NK-92 (cell line): ENCODE measurements around the gene PLCH1.

Experiments
- DNase-seq: peaks from one replicate; lab custom pipeline; 2025; ENCODE audit not compliant: unreplicated experiment; lab: John Stamatoyannopoulos, UW

The PLCH1 gene

GRCh38 chr3:155491696-155492095 lies 253.2 kb downstream of the PLCH1 start:
- no peak for DNase-seq

DNA sequence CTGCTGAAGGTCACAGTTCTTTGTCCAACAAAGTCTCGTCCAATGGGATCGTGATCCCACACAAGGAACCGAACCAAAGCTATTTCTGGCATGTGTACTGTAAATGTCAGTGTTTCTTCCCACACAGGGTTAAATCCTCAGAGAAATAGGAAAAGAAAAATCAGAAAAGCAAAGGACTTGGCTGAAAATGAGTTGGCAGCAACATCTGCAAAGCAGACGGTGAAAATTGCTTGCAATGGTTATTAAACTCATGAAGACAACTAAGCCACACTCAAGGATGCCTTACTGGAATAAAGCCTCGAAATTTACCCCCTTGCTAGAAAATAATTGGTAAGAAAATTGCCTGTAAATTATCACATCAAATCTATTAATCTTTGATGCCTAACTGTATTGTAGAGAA lies 256.2 kb downstream of the PLCH1 start:
- no peak for DNase-seq

- DNase-seq = no peak
Measured at GRCh38 chr3:155485897-155486296, 259.0 kb downstream of the PLCH1 start.

DNA sequence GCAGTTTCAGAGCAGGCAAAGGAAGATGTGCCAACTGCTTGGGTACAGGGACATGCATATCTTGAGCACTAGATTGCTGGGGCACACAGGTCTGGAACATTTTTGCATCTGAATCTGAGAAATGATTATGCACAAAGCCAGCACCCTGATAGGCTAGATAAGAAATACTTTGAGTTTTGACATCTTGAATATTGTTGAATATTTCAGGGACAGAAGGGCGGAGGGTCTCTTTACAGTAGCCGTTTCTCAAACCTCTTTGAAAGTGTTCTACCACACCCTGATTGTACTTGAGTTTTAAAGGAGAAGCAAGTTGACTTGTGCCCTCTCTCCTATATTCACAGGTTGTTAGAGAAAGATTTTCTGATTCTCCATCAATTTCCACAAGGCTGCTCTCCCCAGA lies 263.3 kb downstream of the PLCH1 start:
- DNase-seq = no peak

DNA sequence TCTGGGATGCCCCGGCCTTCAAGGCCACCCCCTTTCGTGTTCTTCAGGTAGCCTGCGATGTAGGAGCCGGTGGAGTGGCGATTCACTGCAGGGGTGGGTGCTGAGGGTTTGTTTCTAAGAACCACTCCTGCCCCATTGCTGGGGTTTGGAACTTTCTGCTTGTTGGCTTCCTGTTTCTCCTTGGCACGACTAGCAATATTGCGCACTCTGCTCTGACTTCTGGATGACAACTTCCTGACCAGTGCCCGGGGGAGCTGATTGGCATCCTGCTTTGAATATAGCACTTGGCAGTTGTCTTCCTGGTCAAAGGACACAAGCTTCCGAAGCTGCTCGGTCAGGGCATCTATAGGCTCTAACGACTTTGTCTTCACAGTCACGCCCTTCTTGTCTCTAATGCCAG lies 263.8 kb downstream of the PLCH1 start:
- no peak for DNase-seq

GRCh38 chr3:155465664-155466063 lies 279.2 kb downstream of the PLCH1 start:
- DNase-seq = no peak

DNA sequence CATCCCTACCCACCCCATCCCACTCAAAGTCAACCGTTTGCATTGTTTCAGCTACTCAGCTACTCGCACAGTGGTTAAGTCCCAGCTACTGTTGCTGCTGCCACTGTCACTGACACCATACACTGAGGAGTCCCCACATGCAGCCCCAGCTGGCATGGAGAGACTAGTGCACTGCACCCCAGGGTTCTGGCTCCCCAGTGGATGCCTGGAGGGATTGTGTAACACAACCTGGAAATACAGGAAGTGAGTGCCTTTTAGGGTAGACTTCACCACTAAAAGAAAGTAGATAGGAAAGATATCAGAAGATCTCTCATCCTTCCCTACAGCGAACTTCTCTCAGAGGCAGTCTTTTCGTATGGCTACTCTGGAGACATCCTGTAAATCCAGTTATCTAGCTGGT lies 282.2 kb downstream of the PLCH1 start:
- no peak for DNase-seq

DNA sequence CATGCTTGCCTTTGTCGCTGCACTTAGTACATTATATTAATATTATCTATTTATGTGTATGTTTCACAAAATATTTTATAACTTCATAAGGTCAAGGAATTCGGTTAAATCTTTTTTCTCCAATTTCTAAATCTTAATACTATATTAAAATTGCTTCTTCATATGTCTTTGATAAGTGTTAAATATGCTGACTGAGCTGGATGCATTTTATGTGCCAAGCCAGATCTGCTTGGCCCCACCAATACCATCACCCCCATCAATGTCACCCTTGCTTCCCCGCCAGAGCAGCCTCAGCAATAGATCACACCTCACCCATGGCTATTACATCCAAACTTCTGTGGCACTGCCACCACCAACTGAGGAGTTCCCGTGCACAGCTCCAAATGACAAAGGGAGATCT lies 287.3 kb downstream of the PLCH1 start:
- no peak for DNase-seq

GRCh38 chr3:155455765-155456164 lies 289.1 kb downstream of the PLCH1 start:
- no peak for DNase-seq

- no peak for DNase-seq
Measured at GRCh38 chr3:155453512-155453911, 291.4 kb downstream of the PLCH1 start.

DNA sequence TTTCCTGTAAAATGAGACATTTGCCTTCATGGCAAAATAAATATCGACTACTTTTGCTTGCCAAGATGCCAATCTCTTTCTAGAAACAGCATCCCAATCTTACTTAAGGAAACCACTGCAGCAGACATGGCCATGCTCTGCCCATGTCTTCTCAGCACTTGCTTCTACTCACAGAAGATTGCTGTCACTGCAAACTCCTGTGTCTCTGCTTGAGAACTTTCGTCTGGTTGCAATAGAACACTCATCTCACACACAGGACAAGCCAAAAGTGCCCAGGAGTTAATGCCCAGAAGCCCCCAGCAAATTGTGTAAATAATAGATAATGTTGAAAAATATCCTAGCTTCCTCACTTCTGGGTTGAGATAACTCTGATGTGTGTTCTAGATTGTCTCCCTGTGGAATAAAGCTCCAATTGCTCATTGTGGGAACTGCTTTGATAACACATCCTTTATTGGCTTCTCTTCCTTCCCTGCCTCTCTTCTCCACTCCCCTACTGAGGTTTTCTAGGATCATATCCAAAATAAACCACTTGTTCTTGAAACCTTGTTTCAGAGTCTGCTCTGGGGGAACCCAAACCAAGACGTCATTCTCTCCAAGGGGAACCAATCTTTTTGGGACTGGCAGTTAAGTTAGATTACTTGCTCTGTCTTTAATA lies 295.1 kb downstream of the PLCH1 start:
- DNase-seq = no peak

DNA sequence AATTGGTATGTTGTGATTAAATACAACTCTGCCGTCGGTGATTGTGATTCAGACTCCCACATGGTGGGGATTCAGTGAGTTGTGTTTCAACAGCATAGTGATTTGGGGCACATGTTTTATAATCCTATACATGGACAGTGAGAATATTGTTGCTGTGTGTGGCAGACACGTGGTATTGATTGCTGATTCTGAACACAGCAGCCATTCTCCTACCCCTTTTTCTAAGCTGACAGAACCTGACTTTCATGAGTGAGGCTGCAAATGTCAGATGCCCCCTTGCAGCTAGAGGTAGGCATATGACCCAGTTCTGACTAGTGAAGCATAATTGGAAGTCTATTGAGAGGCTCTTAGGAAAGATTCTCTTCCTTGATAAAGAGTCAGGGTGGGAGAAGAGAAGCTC lies 296.3 kb downstream of the PLCH1 start:
- no peak for DNase-seq

DNA sequence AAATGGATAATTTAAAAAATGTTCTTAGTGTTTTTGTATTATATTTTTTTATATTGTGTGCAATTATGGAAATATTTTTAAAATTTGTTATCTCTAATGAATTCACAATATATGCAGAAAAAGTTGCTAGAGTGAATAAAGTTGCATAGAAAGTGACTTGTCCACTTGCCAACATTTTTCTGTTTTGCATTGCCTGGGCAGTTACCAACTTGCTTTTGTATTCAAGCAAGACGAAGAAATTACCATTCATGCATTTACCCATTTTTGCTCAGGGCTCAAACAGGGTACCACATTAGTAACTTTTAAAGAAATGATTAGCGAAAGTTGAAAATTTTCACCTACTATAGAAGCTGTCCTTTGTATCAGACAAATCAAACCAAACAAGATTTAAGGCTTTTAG lies 298.5 kb downstream of the PLCH1 start:
- no peak for DNase-seq

- no peak for DNase-seq
Measured at GRCh38 chr3:155444771-155445170, 300.1 kb downstream of the PLCH1 start.

GRCh38 chr3:155443815-155444214 lies 301.1 kb downstream of the PLCH1 start:
- DNase-seq = no peak

DNA sequence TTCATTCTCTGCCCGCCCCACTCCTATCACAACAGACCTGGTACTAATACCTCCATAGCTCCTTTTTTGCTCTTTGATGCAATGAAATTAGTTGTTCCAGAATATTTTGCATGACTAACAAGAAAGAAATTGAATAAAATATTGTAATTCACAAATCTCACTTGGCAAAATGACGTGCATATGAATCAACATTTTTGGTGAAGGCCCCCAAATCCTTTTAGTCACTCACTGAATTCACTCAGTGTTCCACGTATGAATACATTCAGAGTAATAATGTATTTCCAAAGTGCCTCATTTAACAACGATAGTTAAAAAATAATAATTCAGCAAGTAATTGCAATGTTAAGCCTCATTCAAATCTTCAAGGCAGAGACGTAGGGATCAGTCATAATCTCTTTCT lies 302.8 kb downstream of the PLCH1 start:
- no peak for DNase-seq

DNA sequence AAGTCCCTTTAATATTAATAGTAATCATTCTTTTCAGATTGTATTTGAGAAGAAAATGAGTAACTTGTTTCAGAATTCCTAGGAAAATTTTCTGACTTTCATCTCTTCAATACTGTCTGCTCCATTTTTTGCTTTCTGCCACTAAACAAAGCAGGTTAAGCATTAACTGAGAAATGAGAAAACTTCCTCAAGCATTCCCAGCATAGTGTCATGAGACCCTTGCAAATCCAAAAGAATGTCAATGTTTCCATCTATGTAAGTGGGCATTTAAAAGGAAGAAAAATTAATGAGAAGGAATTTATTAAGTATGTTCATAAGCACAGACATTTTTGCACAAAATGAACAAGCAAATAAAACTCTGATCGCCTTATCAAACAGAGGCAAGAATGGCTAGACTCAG lies 303.4 kb downstream of the PLCH1 start:
- DNase-seq = no peak

GRCh38 chr3:155441026-155441425 lies 303.8 kb downstream of the PLCH1 start:
- no peak for DNase-seq

DNA sequence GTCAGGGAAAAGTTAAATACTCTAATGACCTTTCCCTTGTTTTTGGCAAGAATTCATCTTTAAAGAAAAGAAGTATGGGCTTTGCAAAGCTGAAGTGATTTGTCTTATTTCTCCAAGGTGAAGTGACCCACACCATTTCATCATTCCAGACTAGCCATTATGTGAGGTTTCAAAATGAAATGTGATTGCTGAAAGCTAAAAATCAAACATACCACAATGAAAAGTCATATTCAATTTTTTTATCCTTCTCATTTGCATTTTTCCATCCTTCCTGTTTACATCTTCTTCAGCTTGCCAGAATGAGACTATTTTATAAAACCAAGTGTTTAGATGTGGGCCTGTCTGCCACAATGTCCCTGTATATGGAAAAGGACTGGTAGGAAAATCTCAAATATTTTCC lies 309.1 kb downstream of the PLCH1 start:
- no peak for DNase-seq

- DNase-seq = no peak
Measured at GRCh38 chr3:155431856-155432570, 312.9 kb downstream of the PLCH1 start.

DNA sequence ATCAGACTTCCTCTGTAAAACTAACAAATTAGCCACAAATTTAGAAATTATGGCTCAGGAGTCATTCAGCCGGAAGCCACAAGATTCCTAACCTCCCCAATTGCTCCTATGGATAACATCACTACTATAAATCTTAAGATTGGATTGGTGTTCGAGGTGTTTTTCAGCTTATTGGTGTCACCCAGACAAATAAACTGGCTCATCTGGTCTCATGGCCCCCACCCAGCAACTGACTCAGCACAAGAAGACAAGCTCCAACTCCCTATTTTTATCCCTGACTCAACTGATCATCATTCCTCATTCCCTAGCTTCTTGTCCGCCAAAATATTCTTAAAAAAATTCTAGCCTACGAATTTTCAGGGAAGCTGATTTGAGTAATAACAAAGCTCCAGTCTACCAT lies 316.3 kb downstream of the PLCH1 start:
- no peak for DNase-seq

DNA sequence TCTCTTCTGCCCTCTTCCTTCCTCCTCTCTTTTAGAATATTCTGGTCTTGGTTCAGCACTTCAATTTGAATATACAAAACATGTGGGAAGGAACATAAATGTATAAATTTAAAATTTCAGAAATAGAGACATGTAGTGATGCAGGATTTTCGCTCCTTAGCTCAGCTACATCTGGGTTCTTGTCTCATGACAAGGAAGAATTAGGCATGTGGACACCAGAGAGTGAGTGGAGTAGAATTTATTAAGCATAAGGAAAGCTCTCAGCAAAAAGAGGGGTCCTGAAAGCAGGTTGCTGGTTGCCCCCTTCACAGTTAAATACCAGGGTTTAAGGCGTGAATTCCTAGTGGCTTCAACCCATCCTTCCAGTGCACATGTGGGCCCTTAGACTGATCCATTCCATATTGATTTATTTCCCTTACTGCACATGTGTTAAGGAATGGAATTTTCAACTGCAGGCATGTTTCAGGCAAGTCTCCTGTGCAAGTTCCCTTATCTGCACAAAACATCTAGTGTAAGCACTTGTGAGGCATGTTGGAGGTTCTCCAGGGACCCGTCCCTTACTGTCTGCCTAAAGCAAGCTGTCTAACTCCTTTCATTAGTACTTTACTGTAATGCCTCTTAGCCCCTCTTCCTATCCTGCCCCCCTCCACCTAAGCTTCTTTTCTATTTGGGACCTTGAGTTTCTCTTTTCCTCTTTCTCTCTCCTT lies 318.2 kb downstream of the PLCH1 start:
- no peak for DNase-seq
